Keratinocyte (primary cell): Measurements from ENCODE around the gene PRM2. TPM values are rescaled to one million over a fixed set of nuclear protein-coding genes. Genes with fewer than 3 reads are reported as not detected.

Source experiments
- DNase-seq: peaks from one replicate; pipeline ENCODE4 v3.0.0-alpha.2; 2011; ENCODE audit warnings: low read depth, missing footprints, low spot score
- FAIRE-seq: peaks from 2 replicates; lab custom pipeline; 2011; peaks lifted over from hg19 to GRCh38; lab: Jason Lieb, UNC
- H2AFZ ChIP-seq: 2 replicates; pipeline ENCODE4 v1.6.0; 2012; ENCODE audit warnings: low read length, control low read depth, inconsistent platforms; ENCODE audit not compliant: control insufficient read depth
- H3K27ac ChIP-seq: 2 replicates; pipeline ENCODE4 v1.5.1; 2011; ENCODE audit warnings: low read length; ENCODE audit not compliant: control insufficient read depth, insufficient read depth
- H3K27me3 ChIP-seq: 3 replicates; pipeline ENCODE4 v1.6.0; 2011; ENCODE audit warnings: low read length; ENCODE audit not compliant: control insufficient read depth, insufficient read depth; ENCODE audit errors: extremely low read depth
- H3K36me3 ChIP-seq, 2 experiments: 2 replicates in 1 of 2; 3 replicates in 1 of 2; pipeline ENCODE4 v1.5.1; 2011; ENCODE audit warnings: low read length in 2 of 2, mild to moderate bottlenecking in 1 of 2; ENCODE audit not compliant: control insufficient read depth in 2 of 2, insufficient read depth in 2 of 2; ENCODE audit errors: extremely low read depth in 1 of 2
- H3K4me1 ChIP-seq: 3 replicates; pipeline ENCODE4 v1.5.1; 2011; ENCODE audit warnings: low read length; ENCODE audit not compliant: control insufficient read depth, insufficient read depth; ENCODE audit errors: extremely low read depth
- H3K4me2 ChIP-seq: 3 replicates; pipeline ENCODE4 v1.6.0; 2011; ENCODE audit warnings: low read depth, low read length; ENCODE audit not compliant: control insufficient read depth, insufficient read depth; ENCODE audit errors: extremely low read depth
- H3K4me3 ChIP-seq, 3 experiments: fragments of 200-600 bp in 1 of 3; sonication (generic) in 1 of 3; 2 replicates in 2 of 3; 3 replicates in 1 of 3; pipeline ENCODE4 v1.5.1; 2011 to 2016; ENCODE audit warnings: low read length in 3 of 3, mild to moderate bottlenecking in 3 of 3, control low read depth in 2 of 3, inconsistent platforms in 1 of 3, low read depth in 1 of 3, mixed read lengths in 1 of 3, mixed run types in 1 of 3, moderate library complexity in 1 of 3; ENCODE audit not compliant: control insufficient read depth in 2 of 3, insufficient read depth in 2 of 3; ENCODE audit errors: extremely low read depth in 1 of 3
- H3K79me2 ChIP-seq: 2 replicates; pipeline ENCODE4 v1.6.0; 2012; ENCODE audit warnings: low read length; ENCODE audit not compliant: control insufficient read depth, insufficient read depth
- H3K9ac ChIP-seq: 3 replicates; pipeline ENCODE4 v1.6.0; 2011; ENCODE audit warnings: low read length; ENCODE audit not compliant: control insufficient read depth, insufficient read depth; ENCODE audit errors: extremely low read depth
- H3K9me1 ChIP-seq: 3 replicates; pipeline ENCODE4 v1.6.0; 2011; ENCODE audit warnings: low read length; ENCODE audit not compliant: control insufficient read depth, insufficient read depth; ENCODE audit errors: extremely low read depth
- H3K9me3 ChIP-seq: 2 replicates; pipeline ENCODE4 v1.5.1; 2012; ENCODE audit warnings: low read depth, low read length; ENCODE audit not compliant: control insufficient read depth
- H4K20me1 ChIP-seq: 3 replicates; pipeline ENCODE4 v1.6.0; 2011; ENCODE audit warnings: low read length; ENCODE audit not compliant: control insufficient read depth, insufficient read depth; ENCODE audit errors: extremely low read depth
- EZH2 ChIP-seq: IDR thresholded peaks from one replicate; pipeline ENCODE4 v1.6.1; 2012; ENCODE audit warnings: inconsistent platforms, mild to moderate bottlenecking, low read length, moderate library complexity
- dilution Hi-C: fragments of 300-500 bp; cut with MboI; formaldehyde crosslinking; loops from one replicate; pipeline ENCODE4 v1.7.0; 2020; ENCODE audit warnings: low sequenced_read_pairs; ENCODE audit not compliant: extremely low pct_ligation_motif_present
- polyA plus RNA-seq, 5 experiments: library from polyadenylated mRNA; depleted of rRNA in 3 of 5; stranded (reverse) in 3 of 5; stranded (forward) in 1 of 5; unstranded in 1 of 5; fragments of >200 nt; gene quantifications; 1 replicate in 1 of 5; 2 replicates in 3 of 5; 3 replicates in 1 of 5; pipeline versions ENCODE4 v1.2.1 to v1.2.3, GENCODE V29; 2011 to 2012; ENCODE audit warnings: missing spikeins in 2 of 5, low read depth in 1 of 5, low replicate concordance in 1 of 5
- TF ChIP-seq, protein P1 (sequence below), 3 experiments: IDR thresholded peaks in 1 of 3; conservative IDR thresholded peaks in 1 of 3; optimal IDR thresholded peaks in 1 of 3; 2 replicates in 2 of 3; 3 replicates in 1 of 3; pipeline versions ENCODE3 to v1.5.1; 2011; ENCODE audit warnings: low read length in 3 of 3, mild to moderate bottlenecking in 3 of 3, moderate library complexity in 2 of 3, control low read depth in 1 of 3, inconsistent platforms in 1 of 3; ENCODE audit not compliant: insufficient read depth in 2 of 3; ENCODE audit errors: extremely low read depth in 1 of 3

The PRM2 gene
- polyA plus RNA-seq, 1 donor (not counting 4 experiments of a cell fraction or from before 2014, with no cell fraction given), result not detected

DNA sequence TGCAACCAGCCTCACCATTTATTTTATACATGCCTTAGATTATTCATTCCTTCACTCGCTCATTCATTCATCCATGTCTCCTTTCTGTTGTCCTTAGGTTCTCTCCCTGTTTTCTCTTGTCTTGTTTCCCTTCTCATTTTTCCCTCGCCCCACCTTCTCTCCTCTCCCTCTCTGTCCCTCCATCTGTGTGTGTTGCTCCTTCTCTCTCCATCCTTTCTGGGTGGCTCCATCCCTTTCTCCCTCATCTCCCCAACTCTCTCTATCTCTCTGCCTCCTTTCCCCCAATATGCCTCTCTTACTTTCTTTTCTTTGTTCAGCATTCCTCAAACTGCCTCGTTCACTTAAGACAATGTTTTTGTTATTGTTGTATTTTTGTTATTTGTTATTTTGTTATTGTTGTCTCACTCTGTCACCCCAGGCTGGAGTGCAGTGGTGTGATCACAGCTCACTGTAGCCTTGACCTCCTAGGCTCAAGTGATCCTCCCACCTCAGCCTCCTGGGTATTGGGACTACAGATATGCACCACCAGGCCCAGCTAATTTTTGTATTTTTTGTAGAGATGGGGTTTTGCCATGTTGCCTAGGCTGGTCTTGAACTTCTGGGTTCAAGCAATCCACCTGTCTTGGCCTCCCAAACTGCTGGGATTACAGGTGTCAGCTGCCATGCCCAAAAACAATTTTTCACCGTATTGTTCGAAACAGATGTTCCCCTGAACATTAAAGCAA, 34.6 kb downstream of the PRM2 start:
- DNase-seq (no peak), FAIRE-seq (no peak)
- Histone ChIP-seq H3K36me3 (no peaks in the 10 kb centered on the region), H3K9me1 (no peaks in the 10 kb centered on the region), H3K9me3 (no peaks in the 10 kb centered on the region), H4K20me1 (no peaks in the 10 kb centered on the region), H3K9ac (no peak overlapping the region), H3K27ac (no peak overlapping the region), H3K4me1 (no peaks in the 10 kb centered on the region), H3K79me2 (no peaks in the 10 kb centered on the region), H3K4me3 (no peak overlapping the region), H3K27me3 (no peaks in the 10 kb centered on the region), H2AFZ (no peak overlapping the region), H3K4me2 (no peak overlapping the region)
- TF ChIP-seq, protein P1, sequence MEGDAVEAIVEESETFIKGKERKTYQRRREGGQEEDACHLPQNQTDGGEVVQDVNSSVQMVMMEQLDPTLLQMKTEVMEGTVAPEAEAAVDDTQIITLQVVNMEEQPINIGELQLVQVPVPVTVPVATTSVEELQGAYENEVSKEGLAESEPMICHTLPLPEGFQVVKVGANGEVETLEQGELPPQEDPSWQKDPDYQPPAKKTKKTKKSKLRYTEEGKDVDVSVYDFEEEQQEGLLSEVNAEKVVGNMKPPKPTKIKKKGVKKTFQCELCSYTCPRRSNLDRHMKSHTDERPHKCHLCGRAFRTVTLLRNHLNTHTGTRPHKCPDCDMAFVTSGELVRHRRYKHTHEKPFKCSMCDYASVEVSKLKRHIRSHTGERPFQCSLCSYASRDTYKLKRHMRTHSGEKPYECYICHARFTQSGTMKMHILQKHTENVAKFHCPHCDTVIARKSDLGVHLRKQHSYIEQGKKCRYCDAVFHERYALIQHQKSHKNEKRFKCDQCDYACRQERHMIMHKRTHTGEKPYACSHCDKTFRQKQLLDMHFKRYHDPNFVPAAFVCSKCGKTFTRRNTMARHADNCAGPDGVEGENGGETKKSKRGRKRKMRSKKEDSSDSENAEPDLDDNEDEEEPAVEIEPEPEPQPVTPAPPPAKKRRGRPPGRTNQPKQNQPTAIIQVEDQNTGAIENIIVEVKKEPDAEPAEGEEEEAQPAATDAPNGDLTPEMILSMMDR (optimal IDR thresholded peaks at IDR 0.05 in 1 of 3, IDR thresholded peaks at IDR 0.05 in 1 of 3, conservative IDR thresholded peaks at IDR 0.05 in 1 of 3; ENCODE audit: extremely low read depth in 1 of 3, insufficient read depth in 2 of 3, low read length in 3 of 3), result no peak
- no peak for TF ChIP-seq EZH2
- dilution Hi-C loops, result no loop called here

DNA sequence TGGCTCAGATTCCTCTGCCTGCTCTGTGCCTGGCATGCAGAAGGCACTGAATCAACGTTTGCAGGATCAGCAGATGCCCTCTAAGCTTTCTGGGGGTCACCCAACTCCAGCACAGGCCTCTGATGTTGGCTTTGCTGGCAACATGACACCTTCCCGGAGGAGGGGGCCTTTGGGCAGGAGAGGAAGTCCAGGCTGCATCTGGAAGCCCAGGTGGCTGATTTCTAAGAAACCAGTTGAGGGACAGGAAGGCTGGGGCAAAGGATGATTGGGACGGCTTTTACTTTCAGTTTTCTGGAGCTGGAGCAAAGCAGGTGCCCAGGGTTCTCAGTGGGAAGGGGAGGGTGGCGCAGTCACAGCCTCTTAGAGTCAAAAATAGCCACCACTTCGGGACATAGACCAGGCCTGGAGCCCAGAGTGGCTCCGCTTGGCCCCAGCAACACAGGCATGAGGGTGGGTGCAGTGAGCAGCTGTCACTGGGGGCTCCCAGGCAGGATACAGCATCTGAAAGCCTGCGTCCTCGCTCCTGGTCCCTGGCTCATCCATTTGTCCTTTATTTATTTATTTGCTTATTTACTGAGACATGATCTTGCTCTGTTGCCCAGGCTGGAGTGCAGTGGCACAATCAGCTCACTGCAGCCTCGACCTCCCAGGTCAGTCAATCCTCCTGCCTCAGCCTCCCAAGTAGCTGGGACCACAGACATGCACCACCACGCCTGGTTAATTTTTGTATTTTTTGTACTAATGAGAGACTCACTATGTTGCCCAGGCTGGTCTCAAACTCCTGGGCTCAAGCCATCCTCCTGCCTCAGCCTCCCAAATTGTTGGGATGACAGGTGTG, 35.4 kb downstream of the PRM2 start:
- no peaks in the 10 kb centered on the region for H3K79me2 ChIP-seq
- no peaks in the 10 kb centered on the region for H3K9me1 ChIP-seq
- dilution Hi-C loops, result no loop called here
- no peak overlapping the region for H3K9ac ChIP-seq
- no peak for DNase-seq
- no peak overlapping the region for H2AFZ ChIP-seq
- H3K4me1 ChIP-seq, result no peaks in the 10 kb centered on the region
- TF ChIP-seq, protein P1 (optimal IDR thresholded peaks at IDR 0.05 in 1 of 3, IDR thresholded peaks at IDR 0.05 in 1 of 3, conservative IDR thresholded peaks at IDR 0.05 in 1 of 3; ENCODE audit: extremely low read depth in 1 of 3, insufficient read depth in 2 of 3, low read length in 3 of 3), result no peak
- no peak for TF ChIP-seq EZH2
- no peak overlapping the region for H3K4me3 ChIP-seq
- no peaks in the 10 kb centered on the region for H3K36me3 ChIP-seq
- H3K4me2 ChIP-seq, result no peak overlapping the region
- H4K20me1 ChIP-seq, result no peaks in the 10 kb centered on the region
- no peaks in the 10 kb centered on the region for H3K9me3 ChIP-seq
- no peak overlapping the region for H3K27ac ChIP-seq
- no peak for FAIRE-seq
- H3K27me3 ChIP-seq, result no peaks in the 10 kb centered on the region
